ENCODE results near the gene SUN2.

SUN2 gene

DNA sequence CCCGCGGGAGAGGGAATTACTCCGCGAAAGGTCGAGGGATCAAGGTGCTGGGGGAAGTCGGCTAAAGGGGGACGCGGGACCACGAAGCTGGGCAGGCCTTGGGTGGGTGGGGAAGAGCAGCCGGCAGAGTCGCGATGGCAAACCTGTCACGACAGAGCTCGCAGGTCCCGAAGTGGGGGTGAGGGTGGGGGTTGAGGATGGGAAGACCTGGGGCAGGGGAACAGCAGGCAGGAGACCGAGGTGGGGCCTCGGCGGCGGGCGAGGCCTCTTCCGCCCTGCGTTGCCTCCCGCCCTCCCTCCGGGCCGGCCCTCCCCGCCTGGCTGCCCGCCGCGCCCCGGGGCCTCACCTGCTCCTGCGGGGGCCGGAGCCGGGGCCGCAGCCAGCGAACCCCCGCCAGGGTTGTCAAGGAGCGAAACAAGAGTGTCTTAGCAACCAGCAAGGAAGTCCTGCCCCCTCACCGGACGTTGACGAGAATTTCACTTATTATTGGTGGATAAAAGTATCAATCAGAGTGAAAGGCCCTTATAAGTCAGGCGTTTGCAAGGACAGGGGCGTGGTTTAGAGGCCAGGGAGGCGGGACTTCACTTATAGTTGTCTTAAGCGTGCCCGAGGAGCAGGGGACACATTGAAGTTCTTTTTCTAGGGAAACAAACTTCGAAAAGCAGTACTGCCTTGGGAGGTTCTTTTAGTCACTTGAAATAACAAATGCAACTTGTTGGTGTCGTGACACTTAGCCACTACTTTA, 38.1 kb upstream of the SUN2 start, which contains the start of gene DNAL4:
Gene DNAL4 (minus strand): TSS at position 423 of the 746 bp plus-strand sequence. CDS start 11,412 bp downstream, outside the sequence.
- peak; percentile 54 for TF ChIP-seq ZFX (IDR thresholded peaks at IDR 0.05)
- TF ChIP-seq, protein P1, sequence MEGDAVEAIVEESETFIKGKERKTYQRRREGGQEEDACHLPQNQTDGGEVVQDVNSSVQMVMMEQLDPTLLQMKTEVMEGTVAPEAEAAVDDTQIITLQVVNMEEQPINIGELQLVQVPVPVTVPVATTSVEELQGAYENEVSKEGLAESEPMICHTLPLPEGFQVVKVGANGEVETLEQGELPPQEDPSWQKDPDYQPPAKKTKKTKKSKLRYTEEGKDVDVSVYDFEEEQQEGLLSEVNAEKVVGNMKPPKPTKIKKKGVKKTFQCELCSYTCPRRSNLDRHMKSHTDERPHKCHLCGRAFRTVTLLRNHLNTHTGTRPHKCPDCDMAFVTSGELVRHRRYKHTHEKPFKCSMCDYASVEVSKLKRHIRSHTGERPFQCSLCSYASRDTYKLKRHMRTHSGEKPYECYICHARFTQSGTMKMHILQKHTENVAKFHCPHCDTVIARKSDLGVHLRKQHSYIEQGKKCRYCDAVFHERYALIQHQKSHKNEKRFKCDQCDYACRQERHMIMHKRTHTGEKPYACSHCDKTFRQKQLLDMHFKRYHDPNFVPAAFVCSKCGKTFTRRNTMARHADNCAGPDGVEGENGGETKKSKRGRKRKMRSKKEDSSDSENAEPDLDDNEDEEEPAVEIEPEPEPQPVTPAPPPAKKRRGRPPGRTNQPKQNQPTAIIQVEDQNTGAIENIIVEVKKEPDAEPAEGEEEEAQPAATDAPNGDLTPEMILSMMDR (conservative IDR thresholded peaks at IDR 0.05) = no peak
- H3K27ac ChIP-seq = peak within 1 kb of the TSS; percentile 67

DNA sequence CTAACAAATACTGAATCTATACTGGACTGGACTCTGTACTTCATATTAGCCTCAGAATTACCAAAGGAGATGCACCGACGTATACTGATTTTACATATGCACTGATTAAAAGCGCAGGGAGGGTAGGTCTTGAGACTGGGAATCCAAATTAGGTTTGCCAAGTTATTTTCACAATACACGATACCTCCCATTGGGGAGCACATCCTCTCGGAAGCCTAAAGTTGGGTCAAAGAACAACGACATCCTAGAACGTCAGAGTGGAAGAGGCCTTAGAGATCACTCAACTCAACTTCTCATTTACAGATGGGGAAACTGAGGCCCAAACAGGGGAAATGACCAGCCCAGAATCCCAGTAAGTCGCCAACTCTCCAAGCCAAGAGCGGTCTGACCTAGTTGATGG, 37.5 kb upstream of the SUN2 start:
- peak overlapping the region; percentile 67 for H3K27ac ChIP-seq
- no peak for TF ChIP-seq ZFX (IDR thresholded peaks at IDR 0.05)
- TF ChIP-seq, protein P1 (conservative IDR thresholded peaks at IDR 0.05) = no peak

DNA sequence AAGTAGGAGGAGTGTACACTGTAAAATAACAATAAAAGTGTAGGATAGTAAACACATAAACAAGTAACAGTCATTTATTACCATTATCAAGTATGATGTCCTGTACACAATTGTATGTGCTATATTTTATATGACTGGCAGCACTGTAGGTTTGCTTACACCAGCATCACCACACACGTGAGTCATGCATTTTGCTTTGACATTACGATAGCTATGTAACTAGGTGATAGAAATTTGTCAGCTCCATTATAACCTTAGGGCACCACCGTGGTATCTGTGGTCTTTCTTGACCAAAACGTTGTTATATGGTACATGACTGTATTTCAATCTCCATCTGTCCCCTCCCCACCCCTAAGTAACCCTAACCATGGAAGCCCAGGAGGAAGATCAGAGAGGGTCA, 37.0 kb upstream of the SUN2 start:
- TF ChIP-seq, protein P1 (conservative IDR thresholded peaks at IDR 0.05) = no peak
- TF ChIP-seq ZFX (IDR thresholded peaks at IDR 0.05) = no peak
- no peak overlapping the region for H3K27ac ChIP-seq

DNA sequence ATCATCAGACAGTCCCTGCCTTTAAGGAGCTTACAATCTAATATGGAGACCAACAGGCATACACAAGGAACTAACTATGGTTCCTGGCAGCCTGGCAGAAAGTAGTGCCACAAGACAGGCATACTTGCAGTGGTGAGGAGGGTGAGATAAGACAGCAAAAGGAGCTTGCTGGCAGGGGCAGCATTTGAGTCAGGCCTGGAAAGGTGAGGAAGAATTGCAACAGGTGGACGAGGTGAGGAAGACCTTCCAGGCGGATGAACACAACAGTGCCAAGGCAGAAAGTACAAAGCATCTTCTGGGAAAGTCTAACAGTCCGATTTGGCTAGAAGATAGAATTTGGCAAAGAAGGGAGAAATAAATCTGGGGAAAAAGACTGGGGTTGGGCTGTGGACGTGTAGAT, 33.8 kb upstream of the SUN2 start:
- TF ChIP-seq, protein P1 (conservative IDR thresholded peaks at IDR 0.05) = no peak
- TF ChIP-seq ZFX (IDR thresholded peaks at IDR 0.05) = no peak

DNA sequence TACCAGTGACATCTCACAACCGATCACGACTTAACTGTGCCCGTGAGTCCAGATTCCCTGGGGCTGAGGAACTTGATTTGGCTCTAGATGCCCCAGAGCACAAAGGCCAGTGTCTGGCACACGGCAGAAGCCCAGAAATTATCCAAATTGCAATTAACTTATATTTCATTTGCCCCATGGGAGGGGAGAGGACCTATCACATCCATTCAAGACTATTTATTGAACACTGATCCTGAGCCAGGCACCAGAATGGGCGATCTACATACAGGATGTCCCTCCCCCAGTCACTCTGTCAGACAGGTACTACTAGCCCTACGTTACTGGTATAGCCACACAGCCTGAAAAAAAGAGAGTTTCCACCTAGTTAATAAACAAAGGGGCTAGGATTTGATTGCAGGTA, 33.0 kb upstream of the SUN2 start:
- no peak overlapping the region; the same call in 1 of the 2 replicates for H3K27ac ChIP-seq
- TF ChIP-seq, protein P1 (conservative IDR thresholded peaks at IDR 0.05) = no peak
- no peak for TF ChIP-seq ZFX (IDR thresholded peaks at IDR 0.05)

More for the DNA sequence above, 33.8 kb upstream of the SUN2 start:
- no peak overlapping the region for H3K27ac ChIP-seq

DNA sequence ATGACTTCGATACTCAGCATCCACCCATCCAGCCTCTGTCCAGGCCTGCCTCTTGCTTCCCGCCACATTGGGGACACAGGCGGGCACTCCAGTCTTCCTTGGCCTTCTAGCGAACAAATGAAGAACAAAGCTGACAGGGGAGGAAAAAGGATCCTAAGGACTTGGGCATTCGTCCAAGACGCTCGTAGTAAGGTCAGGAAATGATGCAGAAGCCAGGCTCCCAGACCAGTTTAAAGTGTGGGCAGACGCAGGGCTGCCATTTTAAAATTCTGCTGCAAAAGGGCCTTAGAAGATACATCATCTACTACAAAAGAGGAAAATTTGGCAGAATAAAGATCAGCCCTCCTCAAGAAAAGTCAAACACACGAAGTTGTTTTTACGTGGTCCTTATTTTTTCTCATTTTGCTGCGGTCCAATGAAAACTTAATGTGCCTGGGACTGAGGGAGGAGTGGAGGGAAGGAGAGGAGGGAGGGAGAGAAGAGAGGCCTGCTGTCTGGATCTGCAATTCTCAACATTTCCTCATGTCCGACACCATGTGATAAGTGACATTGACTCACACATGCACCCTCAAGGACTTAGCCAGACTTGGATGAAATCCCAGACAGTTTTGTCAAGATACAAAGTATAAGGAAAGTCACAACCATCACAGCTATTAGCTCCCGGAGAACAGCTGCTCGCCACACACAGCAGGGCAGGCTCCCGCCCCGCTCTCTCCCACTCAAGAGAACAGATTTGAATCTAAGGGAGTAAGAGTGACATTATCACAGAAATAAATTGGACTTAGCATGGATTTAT, 32.4 kb upstream of the SUN2 start:
- H3K27ac ChIP-seq = no peak overlapping the region; the same call in 1 of the 2 replicates
- TF ChIP-seq, protein P1 (conservative IDR thresholded peaks at IDR 0.05) = no peak
- TF ChIP-seq ZFX (IDR thresholded peaks at IDR 0.05) = no peak

DNA sequence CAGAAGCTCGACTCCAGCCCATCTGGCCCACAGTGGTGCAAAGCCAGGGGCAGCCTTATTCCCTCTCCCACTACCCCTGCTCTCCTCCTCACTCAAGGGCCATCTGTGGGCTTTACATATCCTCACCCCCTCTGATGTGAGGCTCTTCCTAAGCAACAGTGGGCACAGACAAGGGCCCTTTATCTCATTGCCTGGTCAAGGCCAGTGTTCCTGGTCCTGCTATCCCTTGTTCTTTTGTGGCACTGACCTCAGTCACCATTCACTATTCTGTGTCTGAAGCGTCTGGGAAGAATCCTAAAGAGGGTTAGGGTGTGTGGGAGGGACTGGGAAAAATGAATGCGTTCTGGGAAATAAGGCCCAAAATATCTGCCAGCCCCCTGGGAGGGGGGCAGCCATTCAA, 30.8 kb upstream of the SUN2 start:
- TF ChIP-seq, protein P1 (conservative IDR thresholded peaks at IDR 0.05) = no peak
- TF ChIP-seq ZFX (IDR thresholded peaks at IDR 0.05) = no peak
- H3K27ac ChIP-seq = no peak overlapping the region

Data from C4-2B (cell line).